IMR-90 (cell line): ENCODE measurements around the gene RPS6KB1. TPM values are rescaled to one million over a fixed set of nuclear protein-coding genes. Genes with fewer than 3 reads are reported as not detected.
A peak's percentile ranks its signal among the peaks of the same experiment; 100 is the strongest.
"Not testable (repeated sequence)": the region's sequence is repeated elsewhere in the genome, so short reads cannot be mapped to it uniquely, and the experiment has no call there.

Experiments
- ATAC-seq: fragments of 200-7000 bp; cut with Tn5 transposase; 2 replicates; pipeline ENCODE4 v1.9.1; 2020; ENCODE audit warnings: low read depth, mild to moderate bottlenecking, moderate library complexity
- BruUV-seq: library from RNA; stranded (reverse); fragments of 400-500 nt; replicated peaks from 2 replicates; lab custom pipeline; 2021; lab: Mats Ljungman, UMichigan
- CTCF ChIA-PET: fragments of 300-600 bp; formaldehyde crosslinking; extraction: SDS; loops from one replicate; lab custom pipeline; 2021; ENCODE audit warnings: antibody characterized with exemption; lab: Yijun Ruan, JAX
- POLR2A ChIA-PET: fragments of 300-600 bp; sonication (Branson Sonifier 250); formaldehyde crosslinking; loops from one replicate; lab custom pipeline; 2022; ENCODE audit warnings: antibody characterized with exemption; ENCODE audit not compliant: unreplicated experiment; lab: Charles Lee
- DNase-seq: peaks from one replicate; pipeline ENCODE4 v3.0.0; 2013
- H2AFZ ChIP-seq: replicated peaks from 2 replicates; pipeline ENCODE3; 2013; ENCODE audit warnings: low read length, mild to moderate bottlenecking; ENCODE audit not compliant: poor library complexity
- H2AK5ac ChIP-seq: 2 replicates; pipeline ENCODE4 v1.6.1; 2013; ENCODE audit warnings: low read depth, low read length, inconsistent platforms
- H2AK9ac ChIP-seq: replicated peaks from 2 replicates; pipeline ENCODE3; 2013; ENCODE audit warnings: mild to moderate bottlenecking, low read depth, low read length, moderate library complexity; ENCODE audit not compliant: poor library complexity
- H2BK120ac ChIP-seq: 2 replicates; pipeline ENCODE4 v1.6.1; 2013; ENCODE audit warnings: low read depth, low read length, inconsistent platforms
- H2BK15ac ChIP-seq: 3 replicates; pipeline ENCODE4 v1.6.1; 2013; ENCODE audit warnings: low read depth, low read length, inconsistent platforms
- H2BK20ac ChIP-seq: 2 replicates; pipeline ENCODE4 v1.6.1; 2013; ENCODE audit warnings: low read depth, mild to moderate bottlenecking, inconsistent platforms, low read length, moderate library complexity
- H2BK5ac ChIP-seq: 2 replicates; pipeline ENCODE4 v1.6.1; 2013; ENCODE audit warnings: mild to moderate bottlenecking, low read depth, low read length, inconsistent platforms; ENCODE audit not compliant: poor library complexity, severe bottlenecking
- H3K14ac ChIP-seq: replicated peaks from 2 replicates; pipeline ENCODE4 v1.6.1; 2013; ENCODE audit warnings: low read depth, low read length, inconsistent platforms
- H3K18ac ChIP-seq: 2 replicates; pipeline ENCODE4 v1.6.1; 2013; ENCODE audit warnings: low read depth, low read length, control low read depth
- H3K23ac ChIP-seq: 2 replicates; pipeline ENCODE4 v1.6.1; 2013; ENCODE audit warnings: low read depth, low read length, inconsistent platforms
- H3K27ac ChIP-seq: 2 replicates; pipeline ENCODE4 v1.5.1; 2013; ENCODE audit warnings: mild to moderate bottlenecking, control low read depth, low read length; ENCODE audit not compliant: insufficient read depth
- H3K27me3 ChIP-seq: 2 replicates; pipeline ENCODE4 v1.6.1; 2013; ENCODE audit warnings: low read length; ENCODE audit not compliant: control insufficient read depth, insufficient read depth
- H3K36me3 ChIP-seq: 2 replicates; pipeline ENCODE4 v1.6.1; 2013; ENCODE audit warnings: low read length, mixed read lengths; ENCODE audit not compliant: control insufficient read depth, insufficient read depth
- H3K4ac ChIP-seq: 2 replicates; pipeline ENCODE4 v1.6.1; 2013; ENCODE audit warnings: low read depth, low read length, inconsistent platforms
- H3K4me1 ChIP-seq: 2 replicates; pipeline ENCODE4 v1.6.1; 2013; ENCODE audit warnings: low read length, mixed read lengths; ENCODE audit not compliant: control insufficient read depth, insufficient read depth
- H3K4me2 ChIP-seq: 2 replicates; pipeline ENCODE4 v1.6.1; 2013; ENCODE audit warnings: low read depth, mild to moderate bottlenecking, control low read depth, low read length, moderate library complexity
- H3K4me3 ChIP-seq: 2 replicates; pipeline ENCODE4 v1.5.1; 2013; ENCODE audit warnings: low read depth, mild to moderate bottlenecking, control low read depth, low read length, moderate library complexity; ENCODE audit not compliant: insufficient read depth
- H3K56ac ChIP-seq: 2 replicates; pipeline ENCODE4 v1.6.1; 2013; ENCODE audit warnings: low read length, inconsistent platforms; ENCODE audit not compliant: insufficient read depth; ENCODE audit errors: extremely low read depth
- H3K79me1 ChIP-seq, 2 experiments: 2 replicates each; pipeline ENCODE4 v1.6.1; 2013; ENCODE audit warnings: low read length in 2 of 2, inconsistent platforms in 1 of 2, low read depth in 1 of 2
- H3K9ac ChIP-seq: 2 replicates; pipeline ENCODE4 v1.6.1; 2013; ENCODE audit warnings: low read depth, low read length, control low read depth
- H3K9me1 ChIP-seq: 2 replicates; pipeline ENCODE4 v1.6.1; 2013; ENCODE audit warnings: low read length, inconsistent platforms; ENCODE audit not compliant: insufficient read depth
- H3K9me3 ChIP-seq: 2 replicates; pipeline ENCODE4 v1.6.1; 2013; ENCODE audit warnings: low read length; ENCODE audit not compliant: control insufficient read depth, insufficient read depth
- H4K20me1 ChIP-seq: 2 replicates; pipeline ENCODE4 v1.6.1; 2013; ENCODE audit warnings: low read length, inconsistent platforms; ENCODE audit not compliant: insufficient read depth
- H4K5ac ChIP-seq: 2 replicates; pipeline ENCODE4 v1.6.1; 2013; ENCODE audit warnings: mild to moderate bottlenecking, low read depth, low read length, control low read depth
- H4K8ac ChIP-seq, 2 experiments: 2 replicates each; pipeline ENCODE4 v1.6.1; 2013; ENCODE audit warnings: low read depth in 2 of 2, low read length in 2 of 2, control low read depth in 1 of 2, inconsistent platforms in 1 of 2
- H4K91ac ChIP-seq: 2 replicates; pipeline ENCODE4 v1.6.1; 2013; ENCODE audit warnings: low read depth, low read length, inconsistent platforms; ENCODE audit not compliant: insufficient read depth
- WGBS, 2 experiments: methylation state at CpG; one replicate each; pipeline versions ENCODE4 v1.1.5 to v1.1.7; 2013; ENCODE audit warnings: missing lambda C conversion rate in 2 of 2; ENCODE audit not compliant: insufficient read length in 1 of 2; ENCODE audit errors: extremely low coverage in 2 of 2; 5-methylcytosine and 5-hydroxymethylcytosine counted together
- dilution Hi-C: fragments of 300-500 bp; cut with HindIII; formaldehyde crosslinking; loops from one replicate; pipeline ENCODE4 v1.14.3; 2018; ENCODE audit warnings: low sequenced_read_pairs; ENCODE audit not compliant: unreplicated experiment
- in situ Hi-C: fragments of 300-500 bp; cut with MboI; formaldehyde crosslinking; loops from 3 replicates; pipeline ENCODE4 v1.14.3; 2019; ENCODE audit warnings: low sequenced_read_pairs, inconsistent platforms, mixed read lengths
- intact Hi-C: fragments of 100-400 bp; cut with micrococcal nuclease; formaldehyde crosslinking; loops from 2 replicates; pipeline ENCODE4 v1.10.0; 2022
- polyA plus RNA-seq, 3 experiments: library from polyadenylated mRNA; depleted of rRNA; stranded (reverse); fragments of >200 nt; gene quantifications; 2 replicates each; pipeline ENCODE4 v1.2.3, GENCODE V29; 2012; ENCODE audit warnings: low replicate concordance in 1 of 3
- total RNA-seq: library from RNA; depleted of rRNA; stranded (reverse); fragments of >200 nt; gene quantifications from 2 replicates; pipeline ENCODE4 v1.2.3, GENCODE V29; 2012

RPS6KB1 gene
- total and polyA plus RNA-seq, 2 of the 4 experiments (the other 2 are of a cell fraction), result 11.7 to 20.3 TPM

GRCh38 chr17:59920637-59921036 is 27.7 kb downstream of the RPS6KB1 start:
- H3K4me3 ChIP-seq, H4K5ac ChIP-seq, H4K20me1 ChIP-seq, H3K9me1 ChIP-seq, ATAC-seq, H3K4ac ChIP-seq, intact Hi-C loops, H2BK120ac ChIP-seq, H2AFZ ChIP-seq, H2AK5ac ChIP-seq, H3K23ac ChIP-seq, H2BK15ac ChIP-seq, H3K27ac ChIP-seq, H3K4me2 ChIP-seq, DNase-seq, H4K8ac ChIP-seq, H3K9ac ChIP-seq, H2BK5ac ChIP-seq, dilution Hi-C loops, H2AK9ac ChIP-seq, H4K91ac ChIP-seq, CTCF ChIA-PET, H3K14ac ChIP-seq, H3K4me1 ChIP-seq, H3K56ac ChIP-seq, H2BK20ac ChIP-seq, H3K18ac ChIP-seq, H3K27me3 ChIP-seq, in situ Hi-C loops, H3K9me3 ChIP-seq, POLR2A ChIA-PET: not testable (repeated sequence)
- H3K36me3 ChIP-seq, result peaks cover 25% of the 10 kb centered on the region
- H3K79me1 ChIP-seq, result peaks cover 7 to 15% of the 10 kb centered on the region in 2 experiments; a peak in 2 of 4 replicates
- WGBS, 2 experiments, result no CpG with 5 or more reads among the region's 5 CpGs
- BruUV-seq, result TSS peak; percentile 7

- H4K8ac ChIP-seq, H4K20me1 ChIP-seq, H3K9me3 ChIP-seq, intact Hi-C loops, BruUV-seq, H2AFZ ChIP-seq, H3K18ac ChIP-seq, H3K23ac ChIP-seq, H2BK15ac ChIP-seq, H3K4me1 ChIP-seq, H3K4ac ChIP-seq, H3K9ac ChIP-seq, CTCF ChIA-PET, DNase-seq, H3K79me1 ChIP-seq, H3K14ac ChIP-seq, H4K5ac ChIP-seq, ATAC-seq, H3K4me2 ChIP-seq, H4K91ac ChIP-seq, H3K4me3 ChIP-seq, H2BK20ac ChIP-seq, H3K27me3 ChIP-seq, H3K56ac ChIP-seq, H3K27ac ChIP-seq, H3K9me1 ChIP-seq, POLR2A ChIA-PET, H2AK9ac ChIP-seq, H2BK5ac ChIP-seq, H2AK5ac ChIP-seq, H2BK120ac ChIP-seq: not testable (repeated sequence)
- no CpG with 5 or more reads among the region's 2 CpGs for WGBS, 2 experiments
- H3K36me3 ChIP-seq, result peaks cover 28% of the 10 kb centered on the region
- dilution Hi-C loops, result loop anchor here (25.0 kb wide), 1 partner anchor 132 kb away; no protein-coding TSS in a partner anchor
- in situ Hi-C loops, result loop anchor here (25.0 kb wide), 1 partner anchor 257 kb away; no protein-coding TSS in a partner anchor
Observed at GRCh38 chr17:59930121-59930520, 37.2 kb downstream of the RPS6KB1 start.
